HEK293 (cell line): ENCODE data around the gene PIGH.

Experiments
- CTCF ChIA-PET: fragments of 350-600 bp; formaldehyde crosslinking; extraction: SDS; loops from one replicate; lab custom pipeline; 2021; ENCODE audit warnings: antibody characterized with exemption; lab: Yijun Ruan, JAX
- POLR2A ChIA-PET: fragments of 300-600 bp; formaldehyde crosslinking; extraction: SDS; loops from one replicate; lab custom pipeline; 2020; ENCODE audit warnings: antibody characterized with exemption, inconsistent platforms; lab: Yijun Ruan, JAX
- H3K27ac ChIP-seq: fragments of 200-500 bp; sonication (Bioruptor generic); 2 replicates; pipeline ENCODE4 v1.5.1; 2014; ENCODE audit warnings: low read depth, low read length, control low read depth, inconsistent platforms; ENCODE audit errors: extremely low read depth
- H3K36me3 ChIP-seq, 2 experiments: fragments of 200-500 bp in 1 of 2; sonication (Bioruptor generic) in 1 of 2; 1 replicate in 1 of 2; 2 replicates in 1 of 2; pipeline ENCODE4 v1.5.1; 2014 to 2017; ENCODE audit warnings: inconsistent platforms in 2 of 2, low read length in 2 of 2; ENCODE audit not compliant: control insufficient read depth in 2 of 2, insufficient read depth in 1 of 2
- H3K4me1 ChIP-seq: fragments of 200-500 bp; sonication (Bioruptor generic); 2 replicates; pipeline ENCODE4 v1.5.1; 2014; ENCODE audit warnings: mild to moderate bottlenecking, low read length, inconsistent platforms; ENCODE audit not compliant: control insufficient read depth, insufficient read depth
- H3K4me3 ChIP-seq: 2 replicates; pipeline ENCODE4 v1.5.1; 2011; ENCODE audit warnings: low read depth, mild to moderate bottlenecking, control low read depth, low read length, moderate library complexity
- H3K9me3 ChIP-seq: fragments of 200-500 bp; sonication (Bioruptor generic); 2 replicates; pipeline ENCODE4 v1.5.1; 2014; ENCODE audit warnings: low read depth, low read length, inconsistent platforms; ENCODE audit not compliant: control insufficient read depth, insufficient read depth
- MYNN ChIP-seq: fragments of 450-650 bp; formaldehyde crosslinking; IDR thresholded peaks from 2 replicates; pipeline ENCODE4 v1.5.1; 2016; ENCODE audit warnings: missing biosample characterization, missing genetic modification characterization, borderline replicate concordance
- SETDB1 ChIP-seq: IDR thresholded peaks from one replicate; pipeline ENCODE4 v1.6.1; 2017; ENCODE audit warnings: mild to moderate bottlenecking, low read length, moderate library complexity, mixed read lengths; ENCODE audit not compliant: insufficient read length
- SP2 ChIP-seq: fragments of 450-650 bp; formaldehyde crosslinking; IDR thresholded peaks from 2 replicates; pipeline ENCODE4 v1.5.1; 2016; ENCODE audit warnings: missing biosample characterization, missing genetic modification characterization
- TCF7L2 ChIP-seq: IDR thresholded peaks from 2 replicates; pipeline ENCODE4 v1.6.1; 2011; ENCODE audit warnings: low read depth, mild to moderate bottlenecking, inconsistent platforms, low read length, moderate library complexity, borderline replicate concordance
- ZIC2 ChIP-seq: fragments of 450-650 bp; formaldehyde crosslinking; IDR thresholded peaks from 2 replicates; pipeline ENCODE4 v1.5.1; 2016; ENCODE audit warnings: missing biosample characterization, missing genetic modification characterization
- ZNF174 ChIP-seq: fragments of 450-650 bp; formaldehyde crosslinking; IDR thresholded peaks from 2 replicates; pipeline ENCODE4 v1.5.0; 2017; ENCODE audit warnings: missing biosample characterization, mild to moderate bottlenecking, missing genetic modification characterization
- ZNF184 ChIP-seq: fragments of 450-650 bp; IDR thresholded peaks from 2 replicates; pipeline ENCODE4 v1.5.1; 2018; ENCODE audit warnings: missing biosample characterization, mild to moderate bottlenecking, missing genetic modification characterization
- ZNF24 ChIP-seq: fragments of 450-650 bp; formaldehyde crosslinking; IDR thresholded peaks from 2 replicates; pipeline ENCODE4 v1.5.1; 2016; ENCODE audit warnings: missing biosample characterization, missing genetic modification characterization
- ZNF354C ChIP-seq: fragments of 450-650 bp; formaldehyde crosslinking; IDR thresholded peaks from 2 replicates; pipeline ENCODE4 v1.5.1; 2016; ENCODE audit warnings: missing biosample characterization, missing genetic modification characterization, low read depth, borderline replicate concordance
- ZNF394 ChIP-seq: fragments of 450-650 bp; formaldehyde crosslinking; IDR thresholded peaks from 2 replicates; pipeline ENCODE4 v1.5.1; 2016; ENCODE audit warnings: missing biosample characterization, missing genetic modification characterization, mild to moderate bottlenecking, moderate library complexity, borderline replicate concordance
- ZNF514 ChIP-seq: fragments of 450-650 bp; formaldehyde crosslinking; IDR thresholded peaks from 2 replicates; pipeline ENCODE4 v1.5.1; 2016; ENCODE audit warnings: missing biosample characterization, missing genetic modification characterization
- ZNF561 ChIP-seq: fragments of 450-650 bp; IDR thresholded peaks from 2 replicates; pipeline ENCODE4 v1.5.1; 2018; ENCODE audit warnings: missing biosample characterization, missing genetic modification characterization, borderline replicate concordance
- ZNF600 ChIP-seq: fragments of 450-650 bp; formaldehyde crosslinking; IDR thresholded peaks from 2 replicates; pipeline ENCODE4 v1.5.1; 2016; ENCODE audit warnings: missing biosample characterization, missing genetic modification characterization
- ZNF629 ChIP-seq: fragments of 450-650 bp; formaldehyde crosslinking; IDR thresholded peaks from 2 replicates; pipeline ENCODE4 v1.5.1; 2017; ENCODE audit warnings: missing biosample characterization, missing genetic modification characterization
- ZNF830 ChIP-seq: fragments of 450-650 bp; IDR thresholded peaks from 2 replicates; pipeline ENCODE4 v1.5.0; 2018; ENCODE audit warnings: missing biosample characterization, missing genetic modification characterization, low read depth, mild to moderate bottlenecking, moderate library complexity
- ZSCAN30 ChIP-seq: fragments of 450-650 bp; IDR thresholded peaks from 2 replicates; pipeline ENCODE4 v1.5.1; 2018; ENCODE audit warnings: missing biosample characterization, mild to moderate bottlenecking, missing genetic modification characterization, moderate library complexity
- TF ChIP-seq, protein P1 (sequence below): fragments of 450-650 bp; formaldehyde crosslinking; IDR thresholded peaks from 2 replicates; pipeline ENCODE4 v1.5.1; 2016; ENCODE audit warnings: missing biosample characterization, missing genetic modification characterization
- TF ChIP-seq, protein P2 (sequence below): fragments of 450-650 bp; formaldehyde crosslinking; IDR thresholded peaks from 2 replicates; pipeline ENCODE4 v1.5.1; 2016; ENCODE audit warnings: missing biosample characterization, missing genetic modification characterization
- TF ChIP-seq, protein P3 (sequence below): fragments of 450-650 bp; formaldehyde crosslinking; IDR thresholded peaks from 2 replicates; pipeline ENCODE4 v1.5.1; 2017; ENCODE audit warnings: missing biosample characterization, missing genetic modification characterization
- TF ChIP-seq, protein P4 (sequence below): sonication (generic); formaldehyde crosslinking; IDR thresholded peaks from 2 replicates; pipeline ENCODE4 v1.8.1; 2022; ENCODE audit warnings: mild to moderate bottlenecking, moderate library complexity, missing genetic modification reagents
- TF ChIP-seq, protein P5 (sequence below): fragments of 450-650 bp; formaldehyde crosslinking; conservative IDR thresholded peaks from 2 replicates; pipeline ENCODE4 v1.5.1; 2016; ENCODE audit warnings: low read depth, missing biosample characterization, missing genetic modification characterization

PIGH gene

DNA sequence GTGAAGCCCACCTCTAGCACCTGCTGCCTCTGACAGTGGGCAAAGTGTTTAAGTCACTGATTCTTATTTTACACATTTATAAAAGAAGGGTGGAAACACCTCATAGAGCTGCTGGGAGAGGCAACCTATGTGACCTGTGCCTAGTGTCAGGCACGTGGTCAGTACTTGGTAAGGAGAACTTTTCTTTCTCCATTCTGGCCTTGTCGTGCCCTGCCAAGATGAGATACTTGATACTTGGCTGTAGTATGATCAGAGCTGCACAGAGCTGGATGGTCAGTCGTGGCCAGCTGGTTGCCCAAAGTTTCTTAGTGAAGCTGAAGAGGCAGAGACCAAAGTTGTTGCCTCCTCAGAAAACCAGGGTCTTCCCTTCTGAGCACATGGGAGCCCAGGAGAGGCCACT, 42.4 kb downstream of the PIGH start (continued):
- TF ChIP-seq, protein P1, sequence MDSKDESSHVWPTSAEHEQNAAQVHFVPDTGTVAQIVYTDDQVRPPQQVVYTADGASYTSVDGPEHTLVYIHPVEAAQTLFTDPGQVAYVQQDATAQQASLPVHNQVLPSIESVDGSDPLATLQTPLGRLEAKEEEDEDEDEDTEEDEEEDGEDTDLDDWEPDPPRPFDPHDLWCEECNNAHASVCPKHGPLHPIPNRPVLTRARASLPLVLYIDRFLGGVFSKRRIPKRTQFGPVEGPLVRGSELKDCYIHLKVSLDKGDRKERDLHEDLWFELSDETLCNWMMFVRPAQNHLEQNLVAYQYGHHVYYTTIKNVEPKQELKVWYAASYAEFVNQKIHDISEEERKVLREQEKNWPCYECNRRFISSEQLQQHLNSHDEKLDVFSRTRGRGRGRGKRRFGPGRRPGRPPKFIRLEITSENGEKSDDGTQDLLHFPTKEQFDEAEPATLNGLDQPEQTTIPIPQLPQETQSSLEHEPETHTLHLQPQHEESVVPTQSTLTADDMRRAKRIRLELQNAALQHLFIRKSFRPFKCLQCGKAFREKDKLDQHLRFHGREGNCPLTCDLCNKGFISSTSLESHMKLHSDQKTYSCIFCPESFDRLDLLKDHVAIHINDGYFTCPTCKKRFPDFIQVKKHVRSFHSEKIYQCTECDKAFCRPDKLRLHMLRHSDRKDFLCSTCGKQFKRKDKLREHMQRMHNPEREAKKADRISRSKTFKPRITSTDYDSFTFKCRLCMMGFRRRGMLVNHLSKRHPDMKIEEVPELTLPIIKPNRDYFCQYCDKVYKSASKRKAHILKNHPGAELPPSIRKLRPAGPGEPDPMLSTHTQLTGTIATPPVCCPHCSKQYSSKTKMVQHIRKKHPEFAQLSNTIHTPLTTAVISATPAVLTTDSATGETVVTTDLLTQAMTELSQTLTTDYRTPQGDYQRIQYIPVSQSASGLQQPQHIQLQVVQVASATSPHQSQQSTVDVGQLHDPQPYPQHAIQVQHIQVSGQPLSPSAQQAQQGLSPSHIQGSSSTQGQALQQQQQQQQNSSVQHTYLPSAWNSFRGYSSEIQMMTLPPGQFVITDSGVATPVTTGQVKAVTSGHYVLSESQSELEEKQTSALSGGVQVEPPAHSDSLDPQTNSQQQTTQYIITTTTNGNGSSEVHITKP = no peak
- TF ChIP-seq ZNF830 (tag by site-specific recombination) (no peak), MYNN (tag by site-specific recombination) (no peak), SETDB1 (no peak)

DNA sequence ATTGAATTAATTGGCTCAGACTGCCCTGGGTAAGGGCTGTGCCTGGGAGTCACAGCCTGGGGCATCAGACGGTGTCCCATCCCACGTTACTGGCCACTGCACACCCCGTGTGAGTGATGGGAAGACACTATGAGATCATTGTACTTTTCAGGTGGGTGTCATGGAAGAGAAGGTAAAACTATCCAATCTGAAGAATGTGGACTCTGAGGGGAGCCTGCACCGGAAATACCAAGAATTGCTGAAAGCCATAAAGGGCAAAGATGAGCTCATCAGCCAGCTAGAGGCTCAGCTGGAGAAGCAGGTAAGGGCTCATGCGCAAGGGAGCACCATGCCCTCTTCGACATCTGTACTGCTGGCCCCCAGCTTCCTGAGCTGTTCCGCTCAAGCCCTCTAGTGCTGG, 43.0 kb downstream of the PIGH start:
- Histone ChIP-seq H3K4me1 (no peaks in the 10 kb centered on the region; the same call in 1 of the 2 replicates), H3K36me3 (peaks cover 0 to 17% of the 10 kb centered on the region in 2 experiments; a peak in 2 of 3 replicates), H3K4me3 (no peak overlapping the region), H3K27ac (no peak overlapping the region), H3K9me3 (no peaks in the 10 kb centered on the region)
- ChIA-PET CTCF (interaction anchor here (0.9 to 4.3 kb wide), 7 partner anchors 10 to 197 kb away, joined by 4 to 45 read pairs (median 5); partner anchors contain the start of genes ATP6V1D and EIF2S1), POLR2A (interaction anchor here (1.2 to 2.1 kb wide), 5 partner anchors 14 to 138 kb away, joined by 4 to 10 read pairs (median 8); partner anchors contain the start of genes PIGH, PLEKHH1 and RDH11)
- TF ChIP-seq, protein P2, sequence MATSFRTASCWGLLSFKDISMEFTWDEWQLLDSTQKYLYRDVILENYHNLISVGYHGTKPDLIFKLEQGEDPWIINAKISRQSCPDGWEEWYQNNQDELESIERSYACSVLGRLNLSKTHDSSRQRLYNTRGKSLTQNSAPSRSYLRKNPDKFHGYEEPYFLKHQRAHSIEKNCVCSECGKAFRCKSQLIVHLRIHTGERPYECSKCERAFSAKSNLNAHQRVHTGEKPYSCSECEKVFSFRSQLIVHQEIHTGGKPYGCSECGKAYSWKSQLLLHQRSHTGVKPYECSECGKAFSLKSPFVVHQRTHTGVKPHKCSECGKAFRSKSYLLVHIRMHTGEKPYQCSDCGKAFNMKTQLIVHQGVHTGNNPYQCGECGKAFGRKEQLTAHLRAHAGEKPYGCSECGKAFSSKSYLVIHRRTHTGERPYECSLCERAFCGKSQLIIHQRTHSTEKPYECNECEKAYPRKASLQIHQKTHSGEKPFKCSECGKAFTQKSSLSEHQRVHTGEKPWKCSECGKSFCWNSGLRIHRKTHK = no peak
- TF ChIP-seq ZIC2 = peak; percentile 22; the same call in 1 of the 2 replicates
- 0 out of 2 replicates have a peak, but pooled peaks have one; percentile 38 for TF ChIP-seq ZNF629 (tag by site-specific recombination)
- TF ChIP-seq ZNF174 = no peak
- TF ChIP-seq ZNF394 = peak; percentile 37; the same call in 1 of the 2 replicates
- TF ChIP-seq, protein P3, sequence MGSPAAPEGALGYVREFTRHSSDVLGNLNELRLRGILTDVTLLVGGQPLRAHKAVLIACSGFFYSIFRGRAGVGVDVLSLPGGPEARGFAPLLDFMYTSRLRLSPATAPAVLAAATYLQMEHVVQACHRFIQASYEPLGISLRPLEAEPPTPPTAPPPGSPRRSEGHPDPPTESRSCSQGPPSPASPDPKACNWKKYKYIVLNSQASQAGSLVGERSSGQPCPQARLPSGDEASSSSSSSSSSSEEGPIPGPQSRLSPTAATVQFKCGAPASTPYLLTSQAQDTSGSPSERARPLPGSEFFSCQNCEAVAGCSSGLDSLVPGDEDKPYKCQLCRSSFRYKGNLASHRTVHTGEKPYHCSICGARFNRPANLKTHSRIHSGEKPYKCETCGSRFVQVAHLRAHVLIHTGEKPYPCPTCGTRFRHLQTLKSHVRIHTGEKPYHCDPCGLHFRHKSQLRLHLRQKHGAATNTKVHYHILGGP (tag by site-specific recombination) = 0 out of 2 replicates have a peak, but pooled peaks have one; percentile 17

DNA sequence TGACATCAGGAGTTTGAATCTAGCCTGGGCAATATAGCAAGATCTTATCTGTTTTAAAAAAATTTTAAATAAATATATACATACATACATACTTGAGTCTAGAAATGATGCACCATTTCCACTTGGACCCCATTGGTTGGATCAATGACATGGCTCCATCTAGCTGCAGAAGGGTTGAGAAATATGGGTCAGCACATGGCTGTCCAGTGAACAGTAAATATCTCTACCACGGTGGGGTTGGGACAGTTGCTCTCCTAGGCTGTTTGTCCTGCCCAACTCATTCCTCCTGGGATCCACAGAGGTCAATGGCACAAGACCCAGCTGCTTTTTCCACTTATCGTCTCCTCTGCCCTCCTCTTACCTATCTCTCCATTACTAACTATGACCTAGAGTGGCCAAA, 43.4 kb downstream of the PIGH start:
- no peaks in the 10 kb centered on the region for H3K9me3 ChIP-seq
- H3K27ac ChIP-seq = no peak overlapping the region
- peaks cover 0 to 14% of the 10 kb centered on the region in 2 experiments; a peak in 2 of 3 replicates for H3K36me3 ChIP-seq
- H3K4me1 ChIP-seq = no peaks in the 10 kb centered on the region; the same call in 1 of the 2 replicates
- CTCF ChIA-PET = interaction anchor here (1.2 to 4.3 kb wide), 7 partner anchors 10 to 148 kb away, joined by 3 to 45 read pairs (median 5); no protein-coding TSS in a partner anchor
- H3K4me3 ChIP-seq = no peak overlapping the region
- POLR2A ChIA-PET = interaction anchor here (0.6 to 2.1 kb wide), 6 partner anchors 15 to 139 kb away, joined by 3 to 10 read pairs (median 6); partner anchors contain the start of genes PIGH, PLEKHH1 and RDH11
- TF ChIP-seq ZNF830 (tag by site-specific recombination) (no peak), ZNF394 (no peak), ZNF514 (tag by site-specific recombination) (no peak), SP2 (tag by site-specific recombination) (no peak), ZNF561 (no peak), ZNF600 (no peak), TCF7L2 (no peak), ZNF24 (tag by site-specific recombination) (no peak), ZNF354C (tag by site-specific recombination) (no peak), ZNF184 (tag by site-specific recombination) (no peak), ZSCAN30 (tag by site-specific recombination) (no peak)
- TF ChIP-seq, protein P4, sequence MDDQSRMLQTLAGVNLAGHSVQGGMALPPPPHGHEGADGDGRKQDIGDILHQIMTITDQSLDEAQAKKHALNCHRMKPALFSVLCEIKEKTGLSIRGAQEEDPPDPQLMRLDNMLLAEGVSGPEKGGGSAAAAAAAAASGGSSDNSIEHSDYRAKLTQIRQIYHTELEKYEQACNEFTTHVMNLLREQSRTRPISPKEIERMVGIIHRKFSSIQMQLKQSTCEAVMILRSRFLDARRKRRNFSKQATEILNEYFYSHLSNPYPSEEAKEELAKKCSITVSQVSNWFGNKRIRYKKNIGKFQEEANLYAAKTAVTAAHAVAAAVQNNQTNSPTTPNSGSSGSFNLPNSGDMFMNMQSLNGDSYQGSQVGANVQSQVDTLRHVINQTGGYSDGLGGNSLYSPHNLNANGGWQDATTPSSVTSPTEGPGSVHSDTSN (CRISPR knock-in tag) = no peak
- TF ChIP-seq, protein P5, sequence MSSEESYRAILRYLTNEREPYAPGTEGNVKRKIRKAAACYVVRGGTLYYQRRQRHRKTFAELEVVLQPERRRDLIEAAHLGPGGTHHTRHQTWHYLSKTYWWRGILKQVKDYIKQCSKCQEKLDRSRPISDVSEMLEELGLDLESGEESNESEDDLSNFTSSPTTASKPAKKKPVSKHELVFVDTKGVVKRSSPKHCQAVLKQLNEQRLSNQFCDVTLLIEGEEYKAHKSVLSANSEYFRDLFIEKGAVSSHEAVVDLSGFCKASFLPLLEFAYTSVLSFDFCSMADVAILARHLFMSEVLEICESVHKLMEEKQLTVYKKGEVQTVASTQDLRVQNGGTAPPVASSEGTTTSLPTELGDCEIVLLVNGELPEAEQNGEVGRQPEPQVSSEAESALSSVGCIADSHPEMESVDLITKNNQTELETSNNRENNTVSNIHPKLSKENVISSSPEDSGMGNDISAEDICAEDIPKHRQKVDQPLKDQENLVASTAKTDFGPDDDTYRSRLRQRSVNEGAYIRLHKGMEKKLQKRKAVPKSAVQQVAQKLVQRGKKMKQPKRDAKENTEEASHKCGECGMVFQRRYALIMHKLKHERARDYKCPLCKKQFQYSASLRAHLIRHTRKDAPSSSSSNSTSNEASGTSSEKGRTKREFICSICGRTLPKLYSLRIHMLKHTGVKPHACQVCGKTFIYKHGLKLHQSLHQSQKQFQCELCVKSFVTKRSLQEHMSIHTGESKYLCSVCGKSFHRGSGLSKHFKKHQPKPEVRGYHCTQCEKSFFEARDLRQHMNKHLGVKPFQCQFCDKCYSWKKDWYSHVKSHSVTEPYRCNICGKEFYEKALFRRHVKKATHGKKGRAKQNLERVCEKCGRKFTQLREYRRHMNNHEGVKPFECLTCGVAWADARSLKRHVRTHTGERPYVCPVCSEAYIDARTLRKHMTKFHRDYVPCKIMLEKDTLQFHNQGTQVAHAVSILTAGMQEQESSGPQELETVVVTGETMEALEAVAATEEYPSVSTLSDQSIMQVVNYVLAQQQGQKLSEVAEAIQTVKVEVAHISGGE (tag by site-specific recombination) = no peak
